Neural progenitor cell (in vitro differentiated cells): ENCODE results near the gene SGSM2. TPM values are rescaled to one million over a fixed set of nuclear protein-coding genes. Genes with fewer than 3 reads are reported as not detected.

Source experiments
- DNase-seq: peaks from one replicate; pipeline ENCODE4 v3.0.0-alpha.2; 2016; ENCODE audit warnings: low spot score
- H2AFZ ChIP-seq: fragments of 200-600 bp; sonication (generic); replicated peaks from 2 replicates; pipeline ENCODE4 v1.6.1; 2016; ENCODE audit warnings: antibody characterized with exemption
- H3F3A ChIP-seq: fragments of 200-600 bp; sonication (generic); 2 replicates; pipeline ENCODE4 v1.6.1; 2016; ENCODE audit warnings: antibody characterized with exemption, low read depth
- H3K27ac ChIP-seq: fragments of 200-600 bp; sonication (generic); 2 replicates; pipeline ENCODE4 v1.5.1; 2016; ENCODE audit warnings: mild to moderate bottlenecking
- H3K27me3 ChIP-seq: fragments of 200-600 bp; sonication (generic); 2 replicates; pipeline ENCODE4 v1.6.1; 2016; ENCODE audit warnings: mild to moderate bottlenecking, moderate library complexity
- H3K36me3 ChIP-seq: fragments of 200-600 bp; sonication (generic); 2 replicates; pipeline ENCODE4 v1.5.1; 2016
- H3K4me1 ChIP-seq: fragments of 200-600 bp; sonication (generic); 2 replicates; pipeline ENCODE4 v1.6.1; 2016; ENCODE audit warnings: mixed run types
- H3K4me2 ChIP-seq: fragments of 200-600 bp; sonication (generic); 2 replicates; pipeline ENCODE4 v1.6.1; 2016
- H3K4me3 ChIP-seq: fragments of 200-600 bp; sonication (generic); 2 replicates; pipeline ENCODE4 v1.5.1; 2016
- H3K79me2 ChIP-seq: fragments of 200-600 bp; sonication (generic); 2 replicates; pipeline ENCODE4 v1.6.1; 2016; ENCODE audit warnings: low read depth
- H3K9ac ChIP-seq: fragments of 200-600 bp; sonication (generic); 2 replicates; pipeline ENCODE4 v1.6.1; 2016
- H3K9me3 ChIP-seq: fragments of 200-600 bp; sonication (generic); 2 replicates; pipeline ENCODE4 v1.5.1; 2016; ENCODE audit warnings: low read depth
- H4K20me1 ChIP-seq: fragments of 200-600 bp; sonication (generic); 2 replicates; pipeline ENCODE4 v1.6.1; 2016; ENCODE audit warnings: low read depth
- H3K27ac Mint-ChIP-seq: 3 replicates; pipeline ENCODE4 v1.8.0; 2021; ENCODE audit warnings: mixed read lengths
- H3K27me3 Mint-ChIP-seq: 2 replicates; pipeline ENCODE4 v1.8.0; 2022; ENCODE audit warnings: low read depth, mild to moderate bottlenecking, inconsistent platforms, moderate library complexity, mixed read lengths; ENCODE audit not compliant: insufficient read depth
- H3K36me3 Mint-ChIP-seq: 3 replicates; pipeline ENCODE4 v1.8.0; 2021; ENCODE audit warnings: mixed read lengths
- H3K4me1 Mint-ChIP-seq: 3 replicates; pipeline ENCODE4 v1.8.0; 2021; ENCODE audit warnings: mixed read lengths
- H3K4me3 Mint-ChIP-seq: 3 replicates; pipeline ENCODE4 v1.8.0; 2021; ENCODE audit warnings: mild to moderate bottlenecking, moderate library complexity, mixed read lengths
- H3K9me3 Mint-ChIP-seq: 3 replicates; pipeline ENCODE4 v1.8.0; 2020; ENCODE audit warnings: mixed read lengths
- EZH2 ChIP-seq: fragments of 200-600 bp; sonication (generic); IDR thresholded peaks from 2 replicates; pipeline ENCODE4 v1.6.1; 2017; ENCODE audit warnings: antibody characterized with exemption, mild to moderate bottlenecking, moderate library complexity
- EZH2phosphoT487 ChIP-seq: fragments of 200-600 bp; sonication (generic); IDR thresholded peaks from 2 replicates; pipeline ENCODE4 v1.6.1; 2017; ENCODE audit warnings: antibody characterized with exemption
- total RNA-seq: library from RNA; depleted of rRNA; stranded (reverse); fragments of >200 nt; gene quantifications from 2 replicates; pipeline ENCODE4 v1.2.3, GENCODE V29; 2015; ENCODE audit warnings: low replicate concordance
- TF ChIP-seq, protein P1 (sequence below): fragments of 200-600 bp; sonication (generic); IDR thresholded peaks from 2 replicates; pipeline ENCODE4 v1.5.1; 2017; ENCODE audit warnings: antibody characterized with exemption, mild to moderate bottlenecking

The SGSM2 gene
- total RNA-seq, 1 donor from 2014 or later, result 39.0 TPM

DNA sequence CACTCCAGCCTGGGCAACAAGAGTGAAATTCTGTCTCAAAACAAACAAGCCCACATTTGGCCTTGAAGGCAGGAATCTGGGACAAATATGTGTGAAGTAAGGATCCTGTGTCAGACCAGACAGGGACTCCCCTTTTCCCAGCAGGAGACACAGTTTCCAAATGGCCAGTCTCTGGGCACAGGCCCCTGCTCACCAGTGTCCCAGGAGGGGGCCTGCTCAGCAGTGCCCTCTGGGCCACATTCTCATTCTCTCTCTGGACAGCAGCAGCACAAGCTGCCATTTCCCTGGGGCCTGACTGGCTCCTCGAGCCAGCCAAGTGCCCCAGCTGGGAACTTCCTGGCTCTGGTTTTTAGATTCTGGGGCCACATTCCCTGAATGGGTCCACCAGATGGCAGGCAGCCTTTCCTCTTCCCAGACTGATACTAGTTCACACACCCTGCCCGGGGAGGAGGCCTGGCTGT is 75.3 kb downstream of the SGSM2 start:
- Histone ChIP-seq H3K79me2 (peaks cover 6% of the 10 kb centered on the region), H3K9me3 (no peaks in the 10 kb centered on the region), H4K20me1 (peaks cover 12% of the 10 kb centered on the region), H3K36me3 (no peaks in the 10 kb centered on the region), H2AFZ (no peak overlapping the region), H3K4me1 (no peaks in the 10 kb centered on the region), H3K4me2 (no peak overlapping the region), H3K27me3 (no peaks in the 10 kb centered on the region), H3K27ac (no peak overlapping the region), H3K9ac (no peak overlapping the region), H3F3A (peaks cover 18% of the 10 kb centered on the region), H3K4me3 (no peak overlapping the region)
- peak; percentile 23 for DNase-seq
- Mint-ChIP-seq H3K4me1 (peaks cover 24% of the 10 kb centered on the region), H3K9me3 (no peaks in the 10 kb centered on the region), H3K27ac (peak overlapping the region; percentile 90), H3K27me3 (peaks cover 6% of the 10 kb centered on the region), H3K36me3 (peaks cover 18% of the 10 kb centered on the region), H3K4me3 (no peak overlapping the region)
- TF ChIP-seq EZH2 (no peak), EZH2phosphoT487 (no peak)
- TF ChIP-seq, protein P1, sequence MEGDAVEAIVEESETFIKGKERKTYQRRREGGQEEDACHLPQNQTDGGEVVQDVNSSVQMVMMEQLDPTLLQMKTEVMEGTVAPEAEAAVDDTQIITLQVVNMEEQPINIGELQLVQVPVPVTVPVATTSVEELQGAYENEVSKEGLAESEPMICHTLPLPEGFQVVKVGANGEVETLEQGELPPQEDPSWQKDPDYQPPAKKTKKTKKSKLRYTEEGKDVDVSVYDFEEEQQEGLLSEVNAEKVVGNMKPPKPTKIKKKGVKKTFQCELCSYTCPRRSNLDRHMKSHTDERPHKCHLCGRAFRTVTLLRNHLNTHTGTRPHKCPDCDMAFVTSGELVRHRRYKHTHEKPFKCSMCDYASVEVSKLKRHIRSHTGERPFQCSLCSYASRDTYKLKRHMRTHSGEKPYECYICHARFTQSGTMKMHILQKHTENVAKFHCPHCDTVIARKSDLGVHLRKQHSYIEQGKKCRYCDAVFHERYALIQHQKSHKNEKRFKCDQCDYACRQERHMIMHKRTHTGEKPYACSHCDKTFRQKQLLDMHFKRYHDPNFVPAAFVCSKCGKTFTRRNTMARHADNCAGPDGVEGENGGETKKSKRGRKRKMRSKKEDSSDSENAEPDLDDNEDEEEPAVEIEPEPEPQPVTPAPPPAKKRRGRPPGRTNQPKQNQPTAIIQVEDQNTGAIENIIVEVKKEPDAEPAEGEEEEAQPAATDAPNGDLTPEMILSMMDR, result no peak

DNA sequence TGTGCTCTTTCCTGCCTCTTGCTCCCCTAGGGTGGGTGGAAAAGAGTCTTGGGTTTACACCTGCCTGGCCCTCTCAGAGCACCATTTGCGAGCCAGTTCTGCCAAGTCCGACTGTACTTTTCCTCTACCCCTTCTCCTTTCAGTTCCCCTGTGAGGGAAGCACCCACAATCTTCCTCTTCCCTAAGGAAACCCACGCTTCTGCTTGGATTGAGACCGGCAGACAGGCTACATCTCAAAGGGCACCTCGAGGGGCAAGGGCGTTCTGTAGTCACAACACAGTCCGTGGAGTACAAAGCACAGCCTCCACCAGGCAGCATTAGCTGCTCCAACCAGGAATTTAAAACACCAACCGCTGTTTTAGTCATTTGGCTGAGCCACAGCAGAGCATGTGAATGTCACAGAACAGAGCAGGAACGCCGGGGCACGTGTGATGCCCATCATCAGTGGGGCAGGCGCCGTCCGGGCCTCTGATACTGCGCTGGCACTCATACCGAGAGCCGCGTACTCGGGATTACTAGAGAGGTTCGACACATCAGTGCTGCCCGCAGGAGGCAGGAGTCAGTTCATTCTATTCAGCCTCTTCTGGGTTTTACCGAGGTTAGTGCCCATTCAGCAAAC is 77.3 kb downstream of the SGSM2 start:
- Histone ChIP-seq H2AFZ (no peak overlapping the region), H3K9ac (no peak overlapping the region), H3K27ac (no peak overlapping the region), H3K4me2 (no peak overlapping the region), H3K4me3 (no peak overlapping the region), H3K27me3 (no peaks in the 10 kb centered on the region), H4K20me1 (peaks cover 12% of the 10 kb centered on the region), H3F3A (peaks cover 21% of the 10 kb centered on the region), H3K36me3 (no peaks in the 10 kb centered on the region), H3K79me2 (peaks cover 6% of the 10 kb centered on the region), H3K9me3 (no peaks in the 10 kb centered on the region), H3K4me1 (no peaks in the 10 kb centered on the region)
- no peak for DNase-seq
- Mint-ChIP-seq H3K4me3 (no peak overlapping the region), H3K27me3 (peaks cover 13% of the 10 kb centered on the region), H3K27ac (peak overlapping the region; percentile 19), H3K9me3 (no peaks in the 10 kb centered on the region), H3K36me3 (peaks cover 24% of the 10 kb centered on the region), H3K4me1 (peaks cover 34% of the 10 kb centered on the region)
- TF ChIP-seq EZH2phosphoT487, result no peak
- TF ChIP-seq EZH2, result no peak
- TF ChIP-seq, protein P1, result no peak

DNA sequence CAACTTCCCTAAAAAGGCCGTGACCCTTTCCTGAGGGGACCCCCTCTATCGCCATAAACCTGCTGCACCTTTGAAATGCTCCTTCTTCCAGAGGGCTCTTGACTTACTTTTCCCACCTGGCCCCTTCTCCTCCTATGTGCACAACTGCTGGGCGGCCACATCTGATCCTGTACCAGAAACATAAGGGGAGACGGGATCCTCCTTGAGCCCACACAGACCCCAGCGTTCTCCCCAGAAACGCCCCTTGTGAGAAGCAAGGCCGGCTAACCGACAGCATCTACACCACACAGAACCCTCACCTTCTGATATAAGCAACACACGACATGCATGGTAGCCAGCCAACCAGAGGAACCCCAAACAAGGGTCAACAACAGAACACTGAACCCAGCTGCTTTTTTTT is 77.8 kb downstream of the SGSM2 start:
- Mint-ChIP-seq H3K27me3 (peaks cover 11% of the 10 kb centered on the region), H3K27ac (no peak overlapping the region), H3K4me3 (no peak overlapping the region), H3K36me3 (peaks cover 29% of the 10 kb centered on the region), H3K4me1 (peaks cover 34% of the 10 kb centered on the region), H3K9me3 (no peaks in the 10 kb centered on the region)
- Histone ChIP-seq H3F3A (peaks cover 21% of the 10 kb centered on the region), H3K4me2 (no peak overlapping the region), H3K9me3 (no peaks in the 10 kb centered on the region), H3K4me1 (no peaks in the 10 kb centered on the region), H3K27ac (no peak overlapping the region), H3K4me3 (no peak overlapping the region), H2AFZ (no peak overlapping the region), H3K9ac (no peak overlapping the region), H4K20me1 (peaks cover 12% of the 10 kb centered on the region), H3K36me3 (no peaks in the 10 kb centered on the region), H3K79me2 (peaks cover 6% of the 10 kb centered on the region), H3K27me3 (no peaks in the 10 kb centered on the region)
- TF ChIP-seq, protein P1, result no peak
- TF ChIP-seq EZH2phosphoT487 (no peak), EZH2 (no peak)
- no peak for DNase-seq
